Measurements from ENCODE around the gene SLC12A8.

- TF ChIP-seq CTCF (IDR thresholded peaks at IDR 0.05; ENCODE audit: low read length) (no peak), EZH2 (optimal IDR thresholded peaks at IDR 0.05; ENCODE audit: low read depth, low read length) (no peak)
Observed at GRCh38 chr3:125139386-125139785, 73.2 kb downstream of the SLC12A8 start.
